Activated T-cell treated with anti-CD3 and anti-CD28 coated beads for 48 hours (primary cell): ENCODE data around the gene NOLC1.

Experiments
- DNase-seq: peaks from one replicate; pipeline ENCODE4 v3.0.0-alpha.2; 2020; ENCODE audit warnings: low read depth

Gene NOLC1

GRCh38 chr10:102121739-102122372 is 30.3 kb upstream of the NOLC1 start:
- no peak for DNase-seq

- DNase-seq: no peak
Observed at GRCh38 chr10:102122450-102122849, 29.7 kb upstream of the NOLC1 start.

- no peak for DNase-seq
Observed at GRCh38 chr10:102123223-102123622, 29.0 kb upstream of the NOLC1 start.

GRCh38 chr10:102131286-102132170 is 20.7 kb upstream of the NOLC1 start:
- no peak for DNase-seq

- DNase-seq: no peak
Observed at GRCh38 chr10:102132193-102132562, 20.0 kb upstream of the NOLC1 start.

GRCh38 chr10:102132563-102133372 is 19.4 kb upstream of the NOLC1 start, which contains the start of gene PPRC1:
Gene PPRC1, plus strand, starts transcription at chr10:102133040. Its CDS starts 29 bp downstream, at chr10:102133069.
- DNase-seq: peak; percentile 96

- DNase-seq: peak; percentile 67
Observed at GRCh38 chr10:102133373-102134195, 18.6 kb upstream of the NOLC1 start.

GRCh38 chr10:102134416-102134815 is 17.8 kb upstream of the NOLC1 start:
- DNase-seq: no peak

- no peak for DNase-seq
Observed at GRCh38 chr10:102135956-102136526, 16.1 kb upstream of the NOLC1 start.

GRCh38 chr10:102139281-102140110 is 12.7 kb upstream of the NOLC1 start:
- DNase-seq: no peak

- DNase-seq: no peak
Observed at GRCh38 chr10:102140218-102140617, 12.0 kb upstream of the NOLC1 start.

GRCh38 chr10:102140913-102141540 is 11.2 kb upstream of the NOLC1 start:
- DNase-seq: no peak

GRCh38 chr10:102141583-102142107 is 10.5 kb upstream of the NOLC1 start:
- no peak for DNase-seq

- no peak for DNase-seq
Observed at GRCh38 chr10:102146971-102147428, 5.2 kb upstream of the NOLC1 start.

GRCh38 chr10:102147561-102147960 is 4.6 kb upstream of the NOLC1 start:
- no peak for DNase-seq

GRCh38 chr10:102148275-102148674 is 3.9 kb upstream of the NOLC1 start:
- no peak for DNase-seq

GRCh38 chr10:102150970-102151773 is 1.0 kb upstream of the NOLC1 start:
- DNase-seq: no peak

- peak; percentile 50 for DNase-seq
Observed at GRCh38 chr10:102152545-102152890, 329 bp downstream of the NOLC1 start.
